ENCODE results near the gene LHFPL3. TPM values are rescaled to one million over a fixed set of nuclear protein-coding genes. Genes with fewer than 3 reads are reported as not detected.

The LHFPL3 gene
- total and polyA plus RNA-seq, 2 of the 13 experiments (the other 11 are each of a cell fraction or from before 2014, with no cell fraction given), result not detected

- intact Hi-C loops (cut with micrococcal nuclease; ENCODE audit: unreplicated experiment), result loop anchor here (5.0 kb wide), 1 partner anchor 573 kb away; no protein-coding TSS in a partner anchor
- in situ Hi-C loops (cut with HindIII; ENCODE audit: extremely low pct_ligation_motif_present, low pct_unique_long_range_greater_than_20kb), result loop anchor here (5.0 to 25.0 kb wide), 3 partner anchors 203 to 611 kb away; partner anchors contain the start of gene LHFPL3
- H3K27ac ChIP-seq (ENCODE audit: extremely low read length, insufficient read depth, low read length), result no peak overlapping the region
- no peaks in the 10 kb centered on the region for H4K20me1 ChIP-seq (ENCODE audit: insufficient read depth, low read length)
- H3K36me3 ChIP-seq (replicated peaks in 1 of 2; ENCODE audit: control insufficient read depth in 1 of 2, insufficient read depth in 2 of 2, low read length in 2 of 2), result no peaks in the 10 kb centered on the region
- FAIRE-seq, result no peak
- 30% methylated on average over 5 of the region's 5 CpGs for WGBS (ENCODE audit: low lambda C conversion rate)
- DNase-seq (ENCODE audit: low spot score), result no peak
- ATAC-seq, result no peak
- H3K27me3 ChIP-seq (ENCODE audit: control insufficient read depth in 1 of 2, insufficient read depth in 2 of 2, low read length in 2 of 2), result peaks cover 0 to 18% of the 10 kb centered on the region in 2 experiments; a peak in 1 of 5 replicates
- H2AFZ ChIP-seq (ENCODE audit: low read length), result no peak overlapping the region
- H3K4me2 ChIP-seq (ENCODE audit: low read depth, low read length), result no peak overlapping the region
- ChIA-PET POLR2A (no interaction called here), CTCF (ENCODE audit: low intra/inter-chr PET ratio, low total read pairs) (no interaction called here)
- H3K79me2 ChIP-seq (ENCODE audit: insufficient read depth, low read length), result no peaks in the 10 kb centered on the region
- no peak overlapping the region for H3K9ac ChIP-seq (ENCODE audit: insufficient read depth, low read depth, low read length)
- BruUV-seq (replicated peaks), result no TSS peak
- no peaks in the 10 kb centered on the region for H3K9me3 ChIP-seq (ENCODE audit: low read length)
- no peak overlapping the region for H3K4me3 ChIP-seq (replicated peaks in 1 of 3; ENCODE audit: insufficient read depth in 1 of 3, low read depth in 2 of 3, low read length in 3 of 3)
- H3K4me1 ChIP-seq (ENCODE audit: insufficient read depth, low read length), result no peaks in the 10 kb centered on the region
- TF ChIP-seq ZSCAN22 (CRISPR knock-in tag; IDR thresholded peaks at IDR 0.05) (no peak), ZNF24 (IDR thresholded peaks at IDR 0.05) (no peak), ZNF225 (CRISPR knock-in tag; IDR thresholded peaks at IDR 0.05) (no peak), SMARCE1 (IDR thresholded peaks at IDR 0.05; ENCODE audit: borderline replicate concordance) (no peak), CENPX (CRISPR knock-in tag; IDR thresholded peaks at IDR 0.05) (no peak), PBX2 (CRISPR knock-in tag; IDR thresholded peaks at IDR 0.05) (no peak), CENPBD1 (CRISPR knock-in tag; IDR thresholded peaks at IDR 0.05; ENCODE audit: borderline replicate concordance, low read depth) (no peak), ATF1 (CRISPR knock-in tag; IDR thresholded peaks at IDR 0.05) (no peak), POLR2G (IDR thresholded peaks at IDR 0.05; ENCODE audit: low read depth, low read length) (no peak), ZKSCAN1 (IDR thresholded peaks at IDR 0.05; ENCODE audit: low read length) (no peak), FOXK1 (CRISPR knock-in tag; IDR thresholded peaks at IDR 0.05; ENCODE audit: borderline replicate concordance, low read depth) (no peak), ZNF407 (CRISPR knock-in tag; IDR thresholded peaks at IDR 0.05; ENCODE audit: not compliant biosample characterization) (no peak), ZNF235 (CRISPR knock-in tag; IDR thresholded peaks at IDR 0.05; ENCODE audit: borderline replicate concordance) (no peak), ZNF10 (CRISPR knock-in tag; IDR thresholded peaks at IDR 0.05; ENCODE audit: borderline replicate concordance, low read depth) (no peak), NR2F1 (CRISPR knock-in tag; IDR thresholded peaks at IDR 0.05) (no peak), ATAD3A (CRISPR knock-in tag; IDR thresholded peaks at IDR 0.05) (no peak)
Observed at GRCh38 chr7:104845557-104845956, 517.2 kb downstream of the LHFPL3 start.
